Mucosa of stomach (tissue), 1 donor: ENCODE data around the gene CCNY.

Source experiments
- H3K27me3 ChIP-seq: one replicate; pipeline ENCODE4 v1.7.0; 2013; ENCODE audit warnings: mild to moderate bottlenecking, low read length; ENCODE audit not compliant: control insufficient read depth, insufficient read depth
- H3K36me3 ChIP-seq: one replicate; pipeline ENCODE4 v1.7.0; 2013; ENCODE audit warnings: low read length; ENCODE audit not compliant: control insufficient read depth, insufficient read depth
- H3K4me1 ChIP-seq: one replicate; pipeline ENCODE4 v1.7.0; 2013; ENCODE audit warnings: mild to moderate bottlenecking, low read length; ENCODE audit not compliant: control insufficient read depth, insufficient read depth
- H3K4me3 ChIP-seq: one replicate; pipeline ENCODE4 v1.7.0; 2013; ENCODE audit warnings: low read length
- H3K9ac ChIP-seq: one replicate; pipeline ENCODE4 v1.7.0; 2013; ENCODE audit warnings: mild to moderate bottlenecking, low read length, moderate library complexity
- H3K9me3 ChIP-seq: one replicate; pipeline ENCODE4 v1.7.0; 2013; ENCODE audit warnings: mild to moderate bottlenecking, low read length, moderate library complexity; ENCODE audit not compliant: control insufficient read depth
- donor health status: Pancreatic carcinoma.

CCNY gene

DNA sequence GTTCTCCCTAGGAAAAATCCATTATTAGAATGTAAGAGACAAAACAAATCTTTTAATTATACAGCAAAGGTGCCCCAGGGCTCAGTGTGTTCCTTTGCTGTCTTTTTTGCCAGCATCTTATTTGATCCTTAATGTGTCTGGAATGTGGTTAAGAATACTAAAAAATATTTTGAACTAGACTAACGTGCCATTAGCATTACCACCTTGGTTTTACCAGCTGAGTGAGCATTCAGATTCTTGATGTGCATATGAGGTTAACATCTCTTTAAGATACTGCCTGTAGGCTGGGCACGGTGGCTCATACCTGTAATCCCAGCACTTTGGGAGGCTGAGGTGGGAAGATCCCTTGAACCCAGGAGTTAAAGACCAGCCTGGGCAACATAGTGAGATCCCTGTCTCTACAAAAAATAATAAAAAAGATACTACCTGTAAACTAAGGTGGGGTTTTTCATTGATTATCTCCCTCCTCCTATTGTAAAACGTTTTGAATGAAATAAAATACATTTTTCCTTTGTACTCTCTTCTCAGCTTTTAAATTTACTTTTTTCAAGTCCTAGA is 96.6 kb downstream of the CCNY start:
- H3K36me3 ChIP-seq = no peaks in the 10 kb centered on the region
- H3K9me3 ChIP-seq = no peaks in the 10 kb centered on the region
- no peak overlapping the region for H3K4me3 ChIP-seq
- no peak overlapping the region for H3K9ac ChIP-seq
- H3K4me1 ChIP-seq = peaks cover 5% of the 10 kb centered on the region
- no peaks in the 10 kb centered on the region for H3K27me3 ChIP-seq

DNA sequence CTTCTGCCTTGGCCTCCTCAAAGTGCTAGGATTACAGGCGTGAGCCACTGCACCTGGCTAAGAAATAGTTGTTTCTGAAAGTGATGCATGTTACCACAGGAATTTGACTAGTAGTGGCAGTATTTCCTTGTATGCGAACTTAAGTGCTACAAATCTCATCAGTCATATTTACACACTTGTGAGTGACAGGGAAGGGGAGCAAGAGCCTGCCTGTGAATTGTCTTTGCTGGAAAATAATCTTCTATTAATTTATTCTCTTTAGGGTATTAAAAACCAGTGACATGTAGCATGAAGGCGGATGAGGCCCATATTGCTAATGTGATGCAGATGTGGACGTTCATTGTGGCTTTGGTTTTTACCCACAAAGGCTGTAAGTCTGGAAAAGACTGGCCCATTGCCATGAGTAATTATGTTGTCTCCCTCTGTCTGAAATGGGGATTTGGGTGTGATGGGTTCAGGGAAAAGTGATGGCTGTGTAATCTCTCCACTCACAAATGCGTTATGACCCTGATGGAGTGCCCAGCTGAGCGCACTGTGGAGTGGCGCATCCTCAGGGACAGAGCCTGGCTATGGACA is 97.6 kb downstream of the CCNY start:
- Histone ChIP-seq H3K9ac (no peak overlapping the region), H3K4me3 (no peak overlapping the region), H3K4me1 (peaks cover 5% of the 10 kb centered on the region), H3K27me3 (no peaks in the 10 kb centered on the region), H3K9me3 (no peaks in the 10 kb centered on the region), H3K36me3 (no peaks in the 10 kb centered on the region)

DNA sequence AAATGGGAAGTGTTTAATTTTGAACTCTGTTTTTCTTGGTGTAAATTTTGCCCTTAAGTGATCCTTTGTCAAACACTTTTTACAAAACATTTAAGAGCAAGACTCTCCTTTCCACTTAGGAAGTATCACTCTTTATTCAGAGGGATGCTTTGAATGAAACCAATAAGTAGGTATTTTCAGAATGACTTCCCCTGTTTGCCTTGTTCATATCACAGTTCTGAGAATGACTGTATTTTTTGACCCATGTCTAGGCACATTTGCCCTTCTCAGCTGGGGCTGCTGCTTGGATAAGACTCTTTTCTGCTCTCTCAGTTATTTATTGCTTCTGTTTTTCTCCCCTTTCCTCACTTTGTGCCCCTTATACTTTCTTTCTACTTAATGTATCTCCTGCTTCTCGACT is 98.2 kb downstream of the CCNY start:
- H3K27me3 ChIP-seq = no peaks in the 10 kb centered on the region
- H3K4me1 ChIP-seq = peaks cover 5% of the 10 kb centered on the region
- H3K9ac ChIP-seq = no peak overlapping the region

DNA sequence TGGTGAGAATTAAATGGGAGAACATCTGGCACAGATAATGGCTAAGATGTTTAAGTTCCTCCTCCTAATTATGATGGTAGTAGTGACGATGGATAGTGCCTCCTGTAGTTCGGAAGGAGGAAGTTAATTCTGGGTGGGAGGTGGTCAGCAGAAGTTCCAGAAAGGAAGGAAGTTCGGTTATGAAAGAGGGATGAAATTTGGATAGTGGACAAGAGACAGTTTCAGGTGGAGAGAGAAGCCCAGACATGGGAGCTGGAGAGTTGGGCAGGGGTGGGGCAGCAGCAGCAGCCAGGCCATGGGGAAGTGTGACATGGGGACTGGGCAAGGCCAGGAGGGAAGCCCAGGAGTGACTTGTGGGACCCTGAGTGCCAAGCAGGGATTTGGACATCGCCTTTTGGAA is 99.5 kb downstream of the CCNY start:
- Histone ChIP-seq H3K36me3 (no peaks in the 10 kb centered on the region), H3K9me3 (peaks cover 3% of the 10 kb centered on the region), H3K4me1 (peaks cover 5% of the 10 kb centered on the region), H3K4me3 (no peak overlapping the region), H3K27me3 (no peaks in the 10 kb centered on the region), H3K9ac (no peak overlapping the region)

More for the DNA sequence above, 98.2 kb downstream of the CCNY start:
- H3K4me3 ChIP-seq = no peak overlapping the region
- H3K36me3 ChIP-seq = no peaks in the 10 kb centered on the region
- H3K9me3 ChIP-seq = peaks cover 3% of the 10 kb centered on the region

DNA sequence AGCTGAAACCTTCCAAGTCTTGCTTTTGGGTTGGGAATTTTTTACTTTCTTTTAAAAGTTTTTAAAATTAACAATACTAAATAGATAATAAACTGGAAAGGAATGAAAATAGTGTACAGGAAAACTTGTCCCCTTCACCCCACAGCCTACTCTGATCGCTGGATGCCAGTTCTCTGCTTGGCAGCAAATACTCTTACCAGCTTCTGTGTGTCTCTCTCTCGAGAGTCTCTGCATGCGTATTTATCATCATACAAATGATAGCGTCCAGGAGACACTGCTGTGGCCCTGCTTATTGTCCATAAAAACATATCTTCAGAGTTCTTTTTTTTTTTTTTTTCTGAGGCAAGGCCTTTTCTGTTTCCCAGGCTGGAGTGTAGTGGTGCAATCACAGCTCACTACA is 101.5 kb downstream of the CCNY start:
- H3K9me3 ChIP-seq = peaks cover 3% of the 10 kb centered on the region

DNA sequence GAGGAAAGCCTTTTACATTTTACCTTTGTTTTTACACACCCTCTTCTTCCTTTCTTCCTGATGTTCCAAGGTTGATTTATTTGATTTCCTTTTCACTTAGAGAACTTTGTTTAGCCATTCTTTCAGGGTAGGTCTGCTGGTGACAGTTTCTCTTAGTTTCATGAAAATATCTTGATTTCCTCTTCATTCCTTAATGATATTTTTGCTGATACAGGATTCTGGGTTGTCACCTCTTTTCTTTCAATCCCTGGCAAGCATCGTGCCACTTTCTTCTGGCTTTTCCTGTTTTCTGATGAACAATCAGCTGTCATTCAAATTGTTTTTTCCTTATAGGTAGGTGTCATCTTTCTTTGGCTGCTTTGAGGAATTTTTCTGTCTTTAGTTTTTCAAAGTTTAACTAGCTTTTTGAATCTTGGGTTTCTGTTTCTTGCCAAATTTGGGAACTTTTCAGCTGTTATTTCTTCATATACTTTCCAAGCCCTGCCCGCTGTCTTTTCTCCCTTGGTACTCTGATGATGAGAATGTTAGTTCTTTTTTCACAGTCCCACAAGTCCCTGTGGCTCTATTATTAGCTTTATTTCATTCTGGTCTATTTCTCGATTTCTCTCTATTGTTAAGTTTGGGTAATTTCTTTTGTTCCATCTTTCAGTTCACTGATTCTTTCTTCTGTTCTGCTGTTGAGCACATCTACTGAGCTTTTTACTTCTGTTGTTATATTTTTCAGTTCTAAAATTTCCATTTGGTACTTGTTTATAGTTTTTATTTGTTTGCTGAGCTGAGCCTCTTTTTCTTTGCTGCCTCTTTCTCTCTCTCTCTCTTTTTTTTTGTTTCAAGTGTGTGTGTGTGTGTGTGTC is 102.6 kb downstream of the CCNY start:
- Histone ChIP-seq H3K27me3 (no peaks in the 10 kb centered on the region), H3K9ac (no peak overlapping the region), H3K9me3 (peaks cover 10% of the 10 kb centered on the region), H3K36me3 (no peaks in the 10 kb centered on the region), H3K4me1 (peaks cover 5% of the 10 kb centered on the region), H3K4me3 (no peak overlapping the region)

More for the DNA sequence above, 101.5 kb downstream of the CCNY start:
- no peak overlapping the region for H3K9ac ChIP-seq
- peaks cover 5% of the 10 kb centered on the region for H3K4me1 ChIP-seq
- H3K36me3 ChIP-seq = no peaks in the 10 kb centered on the region
- no peaks in the 10 kb centered on the region for H3K27me3 ChIP-seq
- H3K4me3 ChIP-seq = no peak overlapping the region

DNA sequence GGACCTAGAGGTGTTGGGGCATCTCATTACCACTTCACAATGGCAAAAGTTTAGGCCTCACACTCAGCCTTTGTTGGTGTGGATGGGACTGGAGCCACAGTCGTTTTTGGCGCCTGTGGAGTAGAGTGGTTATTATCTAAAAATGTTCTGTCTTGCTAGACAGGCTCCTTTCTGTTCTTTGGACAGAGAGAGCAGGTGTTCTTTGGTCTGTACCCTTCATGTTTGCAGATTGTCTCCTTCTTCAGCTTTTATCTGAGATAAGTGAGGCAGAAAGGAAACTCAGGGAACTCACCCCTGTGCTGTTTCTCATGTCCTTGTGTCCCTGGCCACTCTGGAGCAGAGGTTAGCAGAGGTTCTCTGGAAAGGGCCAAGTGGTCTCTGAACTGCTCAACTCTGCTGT is 103.7 kb downstream of the CCNY start:
- no peak overlapping the region for H3K9ac ChIP-seq
- no peaks in the 10 kb centered on the region for H3K36me3 ChIP-seq
- peaks cover 5% of the 10 kb centered on the region for H3K4me1 ChIP-seq
- H3K9me3 ChIP-seq = peaks cover 15% of the 10 kb centered on the region
- H3K27me3 ChIP-seq = no peaks in the 10 kb centered on the region
- no peak overlapping the region for H3K4me3 ChIP-seq

DNA sequence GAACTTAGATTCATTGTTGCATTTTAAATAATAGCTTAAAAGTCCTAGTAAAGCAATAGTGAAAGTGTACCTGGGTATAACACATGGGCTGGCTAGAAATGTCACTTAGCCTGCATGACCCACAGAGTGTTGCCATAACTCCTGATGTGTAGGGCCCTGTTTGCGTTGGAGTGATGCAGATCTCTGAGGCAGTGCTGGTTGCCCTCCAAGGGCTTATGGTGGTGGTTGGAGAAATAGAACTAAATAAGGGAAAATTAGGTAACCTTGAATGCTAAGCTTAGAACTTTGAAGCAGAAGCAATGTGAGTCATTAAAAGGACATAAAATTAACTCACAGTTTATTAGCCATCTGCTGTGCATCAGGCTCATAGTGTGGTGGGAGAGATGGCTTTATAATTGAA is 105.7 kb downstream of the CCNY start:
- H3K9me3 ChIP-seq = peaks cover 15% of the 10 kb centered on the region
- H3K4me1 ChIP-seq = no peaks in the 10 kb centered on the region
- H3K36me3 ChIP-seq = no peaks in the 10 kb centered on the region
- H3K27me3 ChIP-seq = no peaks in the 10 kb centered on the region
- no peak overlapping the region for H3K9ac ChIP-seq
- H3K4me3 ChIP-seq = no peak overlapping the region

DNA sequence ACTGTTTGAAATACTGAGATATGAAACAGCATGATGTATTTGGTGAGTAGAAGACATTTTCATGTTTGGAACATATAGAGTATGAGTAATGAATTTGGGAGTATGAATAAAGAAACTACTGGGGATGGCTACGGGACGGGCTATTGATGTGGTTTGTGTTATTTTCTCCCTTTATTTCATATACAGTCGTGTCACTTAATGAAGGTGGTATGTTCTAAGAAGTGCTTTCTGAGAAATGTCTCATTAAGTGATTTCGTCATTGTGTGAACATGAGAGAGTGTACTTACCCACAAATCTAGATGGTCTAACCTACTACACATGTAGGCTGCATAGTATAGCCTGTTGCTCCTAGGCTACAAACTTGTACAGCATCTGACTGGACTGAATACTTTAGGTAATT is 106.3 kb downstream of the CCNY start:
- Histone ChIP-seq H3K4me3 (no peak overlapping the region), H3K9me3 (peaks cover 15% of the 10 kb centered on the region), H3K9ac (no peak overlapping the region), H3K4me1 (peaks cover 5% of the 10 kb centered on the region), H3K36me3 (no peaks in the 10 kb centered on the region), H3K27me3 (no peaks in the 10 kb centered on the region)

DNA sequence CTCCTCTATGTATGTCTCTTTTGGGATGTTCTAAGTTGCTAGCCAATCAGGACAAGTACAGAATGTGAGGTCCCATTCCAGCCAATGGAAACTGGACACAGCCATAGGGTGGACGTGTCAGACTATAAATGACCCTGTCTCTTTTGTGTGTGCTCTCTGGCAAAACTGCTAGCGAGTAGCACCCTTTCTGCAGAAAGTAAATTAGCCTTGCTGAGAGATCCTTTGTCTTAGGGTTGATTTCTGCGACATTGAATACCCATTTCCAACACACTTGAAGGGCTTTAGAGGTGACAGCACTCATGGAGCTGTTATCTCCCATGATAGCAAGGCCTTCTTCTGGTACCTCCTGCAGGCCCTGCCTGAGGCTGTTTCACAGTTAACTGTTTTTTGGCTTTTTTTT is 107.5 kb downstream of the CCNY start:
- no peaks in the 10 kb centered on the region for H3K27me3 ChIP-seq
- peaks cover 15% of the 10 kb centered on the region for H3K9me3 ChIP-seq
- H3K4me1 ChIP-seq = peaks cover 17% of the 10 kb centered on the region

DNA sequence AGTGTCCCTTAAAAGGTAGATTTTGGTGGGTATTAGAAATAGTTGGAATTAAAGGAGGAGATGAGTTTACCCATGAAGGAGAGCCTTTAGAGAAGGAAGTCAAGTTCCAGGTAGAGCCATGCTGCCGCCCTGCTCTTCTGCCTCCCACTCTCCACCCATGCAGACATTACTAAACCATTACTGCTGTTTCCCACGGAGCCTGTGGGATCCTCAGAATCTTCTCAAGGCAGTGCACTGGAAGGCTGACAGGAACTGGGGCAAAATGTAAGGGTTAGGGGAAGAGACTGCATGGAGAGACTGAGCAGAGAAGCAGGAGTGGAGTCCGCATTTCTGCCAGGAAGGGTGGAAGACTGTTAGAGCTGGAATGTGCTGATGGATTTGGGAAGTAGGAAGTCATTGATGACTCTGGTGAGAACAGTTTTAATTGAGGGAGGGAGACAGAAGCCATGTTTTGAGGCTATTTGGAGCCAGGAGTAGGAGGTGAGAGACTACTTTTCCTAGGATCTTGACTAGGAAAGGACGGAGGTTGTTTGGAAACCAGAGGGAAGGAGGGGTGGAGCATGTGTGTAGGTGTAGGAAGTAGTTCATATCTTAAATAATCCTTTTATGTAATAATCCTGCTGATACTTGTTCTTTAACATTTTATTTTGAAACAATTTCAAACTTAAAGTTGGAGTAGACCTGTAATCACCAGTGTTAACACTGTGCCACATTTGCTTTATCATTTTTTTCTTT is 109.0 kb downstream of the CCNY start:
- H3K36me3 ChIP-seq = no peaks in the 10 kb centered on the region
- peaks cover 27% of the 10 kb centered on the region for H3K4me1 ChIP-seq
- peaks cover 12% of the 10 kb centered on the region for H3K9me3 ChIP-seq
- no peaks in the 10 kb centered on the region for H3K27me3 ChIP-seq
- H3K9ac ChIP-seq = no peak overlapping the region
- H3K4me3 ChIP-seq = no peak overlapping the region

More for the DNA sequence above, 107.5 kb downstream of the CCNY start:
- H3K36me3 ChIP-seq = no peaks in the 10 kb centered on the region
- no peak overlapping the region for H3K4me3 ChIP-seq
- H3K9ac ChIP-seq = no peak overlapping the region

DNA sequence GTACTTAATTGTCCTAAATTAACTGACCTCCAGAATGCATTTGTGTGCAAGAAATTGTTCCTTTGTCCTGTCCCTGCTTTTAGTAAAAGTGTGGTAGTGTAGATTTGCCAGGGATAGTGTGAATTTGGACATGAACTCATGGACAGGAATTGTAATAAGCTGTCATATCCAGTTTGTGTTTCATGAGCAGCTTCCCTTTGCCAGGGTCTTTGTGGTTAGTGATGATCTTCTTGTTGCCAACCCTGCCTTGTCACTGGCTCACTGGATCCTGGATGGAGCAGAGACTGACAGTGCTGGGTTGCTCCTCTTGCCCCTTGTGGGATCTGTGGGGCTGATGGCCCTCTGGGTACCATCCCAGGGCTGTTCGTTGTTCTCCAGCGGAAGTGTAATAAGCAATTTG is 110.1 kb downstream of the CCNY start:
- Histone ChIP-seq H3K9ac (no peak overlapping the region), H3K4me3 (no peak overlapping the region), H3K9me3 (peaks cover 12% of the 10 kb centered on the region), H3K36me3 (no peaks in the 10 kb centered on the region), H3K4me1 (peaks cover 34% of the 10 kb centered on the region), H3K27me3 (no peaks in the 10 kb centered on the region)
